Activated T-helper 2 cell treated with anti-CD3 and anti-CD28 coated beads, Interferon-gamma antibody, Interleukin-2, Interleukin-4, amounts not matched to agents 10 μg/mL and 5 μg/mL and 100 μg/mL, durations not matched to agents 14 hours and 24 hours and 36 hours (primary cell): ENCODE measurements around the gene RNF126. TPM values are rescaled to one million over a fixed set of nuclear protein-coding genes. Genes with fewer than 3 reads are reported as not detected.
A peak's percentile ranks its signal among the peaks of the same experiment; 100 is the strongest.

ENCODE experiments used
- DNase-seq: peaks from one replicate; pipeline ENCODE4 v3.0.0; 2021; ENCODE audit warnings: low spot score
- H3K27ac Mint-ChIP-seq: one replicate; pipeline ENCODE4 v1.8.0; 2021; ENCODE audit warnings: mixed read lengths
- H3K27me3 Mint-ChIP-seq: one replicate; pipeline ENCODE4 v1.8.0; 2021; ENCODE audit warnings: low read depth, mixed read lengths
- H3K36me3 Mint-ChIP-seq: one replicate; pipeline ENCODE4 v1.8.0; 2021; ENCODE audit warnings: low read depth, mixed read lengths
- H3K4me1 Mint-ChIP-seq: one replicate; pipeline ENCODE4 v1.8.0; 2021; ENCODE audit warnings: low read depth, mixed read lengths
- H3K4me3 Mint-ChIP-seq: one replicate; pipeline ENCODE4 v1.8.0; 2021; ENCODE audit warnings: low read depth, mild to moderate bottlenecking, moderate library complexity, mixed read lengths
- H3K9me3 Mint-ChIP-seq: one replicate; pipeline ENCODE4 v1.8.0; 2021; ENCODE audit warnings: mixed read lengths
- intact Hi-C: fragments of 100-400 bp; cut with micrococcal nuclease; formaldehyde crosslinking; loops from one replicate; pipeline ENCODE4 v1.15.1; 2023
- total RNA-seq: library from RNA; stranded (reverse); gene quantifications from 2 replicates; pipeline ENCODE4 v1.2.3, GENCODE V29; 2022

RNF126 gene
- total RNA-seq, 1 donor from 2014 or later = 89.4 TPM

DNA sequence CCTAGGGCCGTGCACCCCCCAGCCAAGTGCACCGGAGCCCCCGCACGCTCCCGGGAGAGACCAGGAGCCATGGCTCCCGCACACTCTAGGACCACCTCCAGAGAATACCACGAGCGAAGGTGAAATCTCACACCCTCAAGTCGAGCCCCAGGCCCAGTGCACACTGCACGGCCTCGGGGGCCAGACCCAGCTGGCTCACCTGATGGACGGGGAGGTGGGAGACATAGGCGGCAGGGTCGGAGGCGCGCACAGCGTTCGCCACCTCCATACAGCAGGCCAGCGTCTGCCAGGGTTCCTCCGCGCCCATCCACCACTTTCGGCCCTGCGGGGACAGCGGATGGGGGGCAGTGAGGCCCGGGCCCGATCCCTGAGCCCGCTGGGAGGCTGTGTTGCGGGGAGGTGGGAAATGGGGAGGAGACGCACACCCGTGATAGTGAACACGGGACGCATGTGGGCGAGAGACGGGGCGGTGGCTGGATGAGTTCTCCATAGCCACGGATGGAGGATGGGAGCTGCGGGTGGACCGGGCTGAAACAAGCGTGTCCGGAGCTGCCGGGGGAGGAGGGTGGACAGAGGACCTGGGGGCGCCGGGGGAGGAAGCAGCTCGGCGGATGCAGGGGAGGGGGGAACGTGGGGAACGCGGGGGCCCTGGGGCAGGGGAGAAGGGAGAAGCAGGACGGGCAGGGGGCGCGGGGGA lies 42.7 kb downstream of the RNF126 start:
- Mint-ChIP-seq H3K27me3 (no peaks in the 10 kb centered on the region), H3K9me3 (no peaks in the 10 kb centered on the region), H3K4me3 (no peak overlapping the region), H3K27ac (no peak overlapping the region), H3K36me3 (peaks cover 19% of the 10 kb centered on the region), H3K4me1 (peaks cover 2% of the 10 kb centered on the region)
- DNase-seq = no peak
- intact Hi-C loops = no loop called here

GRCh38 chr19:619286-620002 lies 43.6 kb downstream of the RNF126 start:
- H3K27ac Mint-ChIP-seq = no peak overlapping the region
- no peak overlapping the region for H3K4me3 Mint-ChIP-seq
- peaks cover 2% of the 10 kb centered on the region for H3K4me1 Mint-ChIP-seq
- peaks cover 24% of the 10 kb centered on the region for H3K36me3 Mint-ChIP-seq
- H3K27me3 Mint-ChIP-seq = no peaks in the 10 kb centered on the region
- H3K9me3 Mint-ChIP-seq = no peaks in the 10 kb centered on the region
- intact Hi-C loops = no loop called here
- no peak for DNase-seq

DNA sequence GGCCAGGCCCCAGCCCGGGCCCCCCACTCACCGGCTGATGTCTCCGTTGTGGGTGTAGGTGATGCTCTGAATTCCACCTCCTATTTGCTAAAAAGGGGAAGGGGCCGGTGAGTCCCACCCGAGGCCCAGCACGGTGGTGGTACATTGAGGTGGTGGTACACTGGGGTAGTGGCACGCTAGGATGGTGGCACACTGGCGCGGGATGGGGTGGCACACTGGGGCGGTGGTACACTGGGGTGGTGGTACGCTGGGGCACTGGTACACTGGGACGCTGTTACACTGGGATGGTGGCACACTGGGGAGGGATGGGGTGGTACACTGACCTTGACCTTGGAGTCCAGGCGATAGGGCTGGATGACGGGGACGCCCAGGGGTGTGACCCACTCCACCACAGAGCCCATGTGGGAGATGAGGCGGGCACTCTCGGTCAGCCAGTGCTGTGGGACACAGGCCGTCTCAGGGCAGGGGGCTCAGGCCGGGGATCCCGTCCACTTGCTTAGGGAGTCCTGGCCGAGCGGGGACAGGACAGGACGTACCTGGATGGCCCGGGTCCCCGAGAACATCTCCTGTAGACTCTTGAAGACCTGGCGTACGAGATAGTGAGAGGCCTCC lies 44.2 kb downstream of the RNF126 start:
- no peak overlapping the region for H3K27ac Mint-ChIP-seq
- intact Hi-C loops = no loop called here

GRCh38 chr19:618247-618619 lies 44.8 kb downstream of the RNF126 start:
- intact Hi-C loops = no loop called here
- Mint-ChIP-seq H3K27ac (no peak overlapping the region), H3K27me3 (no peaks in the 10 kb centered on the region), H3K36me3 (peaks cover 28% of the 10 kb centered on the region), H3K9me3 (no peaks in the 10 kb centered on the region), H3K4me3 (no peak overlapping the region), H3K4me1 (peaks cover 2% of the 10 kb centered on the region)
- DNase-seq = no peak

More for the DNA sequence above, 44.2 kb downstream of the RNF126 start:
- H3K9me3 Mint-ChIP-seq = no peaks in the 10 kb centered on the region
- peaks cover 2% of the 10 kb centered on the region for H3K4me1 Mint-ChIP-seq
- H3K4me3 Mint-ChIP-seq = no peak overlapping the region
- no peaks in the 10 kb centered on the region for H3K27me3 Mint-ChIP-seq
- peaks cover 28% of the 10 kb centered on the region for H3K36me3 Mint-ChIP-seq
- DNase-seq = no peak

DNA sequence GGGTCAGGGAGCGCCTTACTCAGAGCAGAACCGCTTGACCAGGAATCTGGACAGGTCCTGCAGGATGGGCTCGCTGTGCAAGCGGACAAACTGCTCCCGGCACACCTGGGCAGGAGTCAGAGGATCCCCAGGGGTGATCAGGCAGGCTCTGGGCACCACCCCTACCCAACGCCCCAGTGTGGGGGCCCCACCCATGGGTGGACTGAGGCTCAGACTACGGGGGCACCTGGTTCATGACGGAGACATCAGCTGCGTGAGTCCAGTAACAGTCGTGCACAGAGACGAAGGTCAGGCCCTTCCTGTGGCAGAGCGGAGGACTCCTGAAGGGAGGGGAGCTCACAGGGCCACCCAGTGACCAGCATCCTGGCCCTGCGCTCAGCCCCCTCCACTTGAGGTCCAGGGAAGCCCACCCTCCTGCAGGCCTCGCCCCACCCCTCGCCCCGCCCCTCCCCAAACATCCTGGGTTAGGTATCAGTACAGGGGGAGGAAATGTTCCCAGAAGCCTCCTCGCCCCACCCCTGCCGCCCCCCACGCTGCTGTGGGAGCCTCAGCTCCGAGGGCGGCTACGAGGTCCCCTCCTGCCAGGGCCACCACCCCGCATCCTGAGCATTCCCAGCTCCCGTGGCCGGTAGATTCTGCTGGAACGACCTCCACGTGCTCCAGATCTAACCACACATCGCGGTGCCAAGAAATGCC lies 45.3 kb downstream of the RNF126 start:
- Mint-ChIP-seq H3K27me3 (no peaks in the 10 kb centered on the region), H3K4me1 (peaks cover 2% of the 10 kb centered on the region), H3K4me3 (no peak overlapping the region), H3K27ac (no peak overlapping the region), H3K9me3 (no peaks in the 10 kb centered on the region), H3K36me3 (peaks cover 32% of the 10 kb centered on the region)
- intact Hi-C loops = no loop called here
- no peak for DNase-seq

DNA sequence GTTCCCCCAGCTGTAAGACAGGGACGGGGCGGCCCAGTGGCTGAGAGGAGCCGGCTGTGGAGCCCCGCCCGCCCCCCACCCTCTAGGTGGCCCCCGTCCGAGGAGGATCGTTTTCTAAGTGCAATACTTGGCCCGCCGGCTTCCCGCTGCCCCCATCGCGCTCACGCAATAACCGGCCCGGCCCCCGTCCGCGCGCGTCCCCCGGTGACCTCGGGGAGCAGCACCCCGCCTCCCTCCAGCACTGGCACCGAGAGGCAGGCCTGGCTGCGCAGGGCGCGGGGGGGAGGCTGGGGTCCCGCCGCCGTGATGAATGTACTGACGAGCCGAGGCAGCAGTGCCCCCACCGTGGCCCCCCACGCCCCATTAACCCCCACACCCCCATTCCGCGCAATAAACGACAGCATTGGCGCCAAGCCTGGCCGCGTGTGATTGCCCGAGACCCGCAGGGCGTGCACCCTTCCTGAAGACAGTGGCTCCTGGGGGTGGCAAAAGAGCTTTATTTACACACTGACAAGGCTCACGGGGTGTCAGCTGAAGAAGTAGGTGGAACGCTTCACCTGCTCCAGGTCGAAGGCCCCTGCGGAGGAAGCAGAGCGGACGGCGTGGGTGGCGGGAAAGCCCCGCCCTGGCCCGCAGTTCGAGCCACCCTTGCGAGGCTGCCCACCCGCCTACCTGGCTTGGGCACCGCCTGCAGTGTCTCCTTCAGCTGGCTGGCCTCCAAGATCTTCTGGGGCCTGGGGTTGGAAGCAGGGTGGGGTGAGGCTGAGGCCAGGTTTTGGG lies 46.1 kb downstream of the RNF126 start:
- H3K36me3 Mint-ChIP-seq = peaks cover 32% of the 10 kb centered on the region
- H3K27me3 Mint-ChIP-seq = no peaks in the 10 kb centered on the region
- intact Hi-C loops = no loop called here
- H3K27ac Mint-ChIP-seq = no peak overlapping the region
- no peaks in the 10 kb centered on the region for H3K9me3 Mint-ChIP-seq
- DNase-seq = no peak
- peaks cover 2% of the 10 kb centered on the region for H3K4me1 Mint-ChIP-seq
- H3K4me3 Mint-ChIP-seq = no peak overlapping the region

GRCh38 chr19:616062-616700 lies 46.8 kb downstream of the RNF126 start:
- Mint-ChIP-seq H3K9me3 (no peaks in the 10 kb centered on the region), H3K36me3 (peaks cover 32% of the 10 kb centered on the region), H3K4me3 (no peak overlapping the region), H3K27ac (no peak overlapping the region), H3K27me3 (no peaks in the 10 kb centered on the region), H3K4me1 (peaks cover 6% of the 10 kb centered on the region)
- intact Hi-C loops = no loop called here
- DNase-seq = no peak

GRCh38 chr19:615619-616018 lies 47.4 kb downstream of the RNF126 start:
- Mint-ChIP-seq H3K27ac (no peak overlapping the region), H3K9me3 (no peaks in the 10 kb centered on the region), H3K36me3 (peaks cover 32% of the 10 kb centered on the region), H3K27me3 (no peaks in the 10 kb centered on the region), H3K4me1 (peaks cover 10% of the 10 kb centered on the region), H3K4me3 (no peak overlapping the region)
- DNase-seq = no peak
- intact Hi-C loops = no loop called here

DNA sequence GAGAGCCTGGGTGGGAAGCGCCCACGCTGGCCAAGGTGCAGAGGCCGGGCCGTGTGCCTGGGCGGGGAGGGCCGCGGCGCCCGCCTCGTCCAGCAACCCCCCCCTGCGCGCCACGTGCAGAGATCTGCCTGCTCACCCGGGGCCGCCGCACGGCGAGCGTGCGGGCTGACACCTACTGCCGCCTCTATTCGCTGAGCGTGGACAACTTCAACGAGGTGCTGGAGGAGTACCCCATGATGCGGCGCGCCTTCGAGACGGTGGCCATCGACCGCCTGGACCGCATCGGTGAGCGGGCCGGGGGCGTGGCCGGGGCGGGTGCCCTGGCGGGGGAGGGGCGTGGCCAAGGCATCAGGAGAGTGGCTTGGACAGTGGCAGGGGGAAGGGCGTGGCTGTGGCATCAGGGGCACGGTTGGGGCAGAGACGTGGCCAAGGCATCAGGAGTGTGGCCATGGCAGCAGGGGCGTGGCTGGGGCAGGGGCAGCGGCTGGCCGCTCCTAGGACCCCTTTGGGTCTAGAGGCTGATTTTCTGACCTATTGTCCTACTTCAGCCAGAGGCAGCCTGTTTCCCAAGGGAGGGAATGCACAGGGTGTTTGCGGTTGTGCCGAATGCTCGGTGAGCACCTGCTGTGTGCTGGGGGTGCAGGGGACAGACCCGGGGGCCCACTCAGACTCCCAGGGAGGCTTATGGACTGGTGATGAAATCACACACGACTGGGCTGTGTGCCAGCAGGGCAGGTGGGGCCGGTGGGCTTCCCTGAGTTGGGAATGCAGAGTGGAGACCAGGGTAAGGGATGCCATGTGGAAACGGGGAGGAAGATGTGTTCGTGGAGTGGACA lies 49.1 kb downstream of the RNF126 start:
- H3K4me1 Mint-ChIP-seq = peaks cover 11% of the 10 kb centered on the region
- intact Hi-C loops = no loop called here
- H3K4me3 Mint-ChIP-seq = no peak overlapping the region
- H3K27ac Mint-ChIP-seq = no peak overlapping the region
- H3K36me3 Mint-ChIP-seq = peaks cover 27% of the 10 kb centered on the region
- no peak for DNase-seq
- no peaks in the 10 kb centered on the region for H3K27me3 Mint-ChIP-seq
- H3K9me3 Mint-ChIP-seq = no peaks in the 10 kb centered on the region

- H3K4me1 Mint-ChIP-seq = peaks cover 11% of the 10 kb centered on the region
- intact Hi-C loops = no loop called here
- no peak overlapping the region for H3K4me3 Mint-ChIP-seq
- H3K27ac Mint-ChIP-seq = no peak overlapping the region
- no peaks in the 10 kb centered on the region for H3K9me3 Mint-ChIP-seq
- no peaks in the 10 kb centered on the region for H3K27me3 Mint-ChIP-seq
- H3K36me3 Mint-ChIP-seq = peaks cover 22% of the 10 kb centered on the region
- no peak for DNase-seq
These were observed 50.1 kb downstream of the RNF126 start for GRCh38 chr19:612941-613340.

DNA sequence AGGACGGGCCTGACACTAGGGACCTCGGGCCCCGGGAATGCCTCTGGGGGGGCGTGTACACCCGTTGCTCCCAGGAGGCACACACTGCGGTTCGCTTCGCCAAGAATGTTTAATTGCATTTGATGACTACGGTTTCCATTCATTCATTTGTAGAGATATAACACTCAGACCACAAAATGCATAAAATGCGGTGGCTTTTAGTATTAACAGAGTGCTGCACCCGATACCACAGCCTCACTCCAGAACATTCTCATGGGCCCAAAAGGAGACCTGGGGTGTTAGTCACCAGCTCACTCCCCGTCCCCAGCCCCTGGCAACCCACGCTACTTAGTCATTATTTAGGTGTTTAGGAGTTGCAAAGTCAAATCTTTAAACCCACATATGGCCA lies 51.5 kb downstream of the RNF126 start:
- Mint-ChIP-seq H3K4me3 (peak overlapping the region; percentile 88), H3K4me1 (peaks cover 11% of the 10 kb centered on the region), H3K9me3 (no peaks in the 10 kb centered on the region), H3K36me3 (peaks cover 19% of the 10 kb centered on the region), H3K27ac (peak overlapping the region; percentile 97), H3K27me3 (no peaks in the 10 kb centered on the region)
- intact Hi-C loops = loop anchor here (2.0 kb wide), 1 partner anchor 21 kb away; the partner anchor contains the start of gene POLRMT
- no peak for DNase-seq
